GM18505 (cell line): Measurements from ENCODE around the gene PVALB.
A peak's percentile ranks its signal among the peaks of the same experiment; 100 is the strongest.

Experiments used
- ATAC-seq: cut with Tn5 transposase; IDR thresholded peaks from one replicate; pipeline ENCODE4 v1.9.1; 2021; ENCODE audit not compliant: unreplicated experiment
- POLR2A ChIP-seq: IDR thresholded peaks from 4 replicates; pipeline ENCODE4 v1.6.1; 2011; ENCODE audit warnings: borderline replicate concordance; ENCODE audit not compliant: insufficient read depth, insufficient read length; ENCODE audit errors: extremely low read depth

Gene PVALB

DNA sequence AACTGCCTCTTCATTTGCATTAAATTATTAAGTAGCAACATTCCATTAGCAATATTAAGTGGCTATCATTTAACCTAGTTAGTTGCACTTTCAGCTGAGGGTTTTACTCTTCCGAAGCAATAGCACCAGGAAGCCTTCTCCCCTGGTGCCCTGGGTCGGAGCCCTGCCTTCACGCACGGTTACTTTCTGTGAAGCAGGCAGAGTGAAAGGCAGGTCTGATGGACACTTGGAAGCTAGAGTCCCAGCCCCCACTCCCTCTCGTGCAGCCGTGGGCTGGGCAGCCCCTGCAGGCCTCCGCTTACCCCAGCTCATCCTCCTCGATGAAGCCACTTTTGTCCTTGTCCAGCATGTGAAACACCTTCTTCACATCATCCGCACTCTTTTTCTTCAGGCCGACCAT is 2.0 kb downstream of the PVALB start:
- TF ChIP-seq POLR2A = no peak
- no peak for ATAC-seq

DNA sequence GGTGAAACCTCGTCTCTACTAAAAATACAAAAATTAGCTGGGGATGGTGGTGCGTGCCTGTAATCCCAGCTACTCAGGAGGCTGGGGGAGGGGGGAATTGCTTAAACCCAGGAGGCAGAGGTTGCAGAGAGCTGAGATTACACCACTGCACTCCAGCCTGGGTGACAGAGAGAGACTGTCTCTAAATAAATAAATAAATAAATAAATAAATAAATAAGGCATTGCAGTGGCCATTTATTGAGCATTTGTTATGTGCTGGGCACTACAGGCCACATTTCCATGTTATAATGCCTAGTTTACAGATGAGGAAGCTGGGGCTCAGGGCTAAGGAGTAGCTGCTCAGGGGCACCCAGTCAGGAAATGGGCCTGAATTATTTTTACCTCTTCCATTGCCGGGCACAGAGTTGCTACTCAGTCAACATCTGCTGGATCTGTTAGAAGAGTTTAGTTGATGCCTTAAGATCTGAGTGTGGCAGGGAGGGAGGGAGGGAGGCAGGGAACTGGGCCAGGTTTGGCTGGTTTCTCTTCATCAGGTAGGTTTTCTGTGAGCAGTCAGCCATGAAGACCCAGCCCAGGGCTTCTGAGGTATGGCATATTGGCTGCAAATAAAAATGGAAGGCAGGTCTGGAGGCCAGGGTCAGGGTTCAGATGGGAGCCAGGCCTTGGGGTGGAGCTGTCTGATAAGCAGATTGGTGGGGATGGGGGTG is 5.6 kb downstream of the PVALB start:
- no peak for ATAC-seq
- no peak for TF ChIP-seq POLR2A

DNA sequence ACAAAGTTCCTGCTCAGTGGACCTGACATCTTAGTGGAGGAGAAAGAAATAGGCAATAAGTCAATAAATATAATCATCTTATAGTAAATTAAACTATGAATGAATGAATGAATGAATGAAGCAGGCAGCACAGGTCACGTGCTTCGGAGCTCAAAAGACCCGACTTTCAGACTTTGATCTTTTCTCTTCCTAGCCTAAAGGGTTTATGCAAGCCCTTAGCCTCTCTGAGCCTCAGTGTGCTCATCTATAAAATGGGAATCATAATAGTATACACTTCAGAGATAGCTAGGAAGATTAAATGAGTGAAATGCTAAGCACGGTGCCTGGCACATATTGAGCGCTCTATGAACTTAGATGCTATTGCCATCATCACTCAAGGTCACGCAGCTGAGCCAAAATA is 7.5 kb downstream of the PVALB start:
- no peak for TF ChIP-seq POLR2A
- no peak for ATAC-seq

DNA sequence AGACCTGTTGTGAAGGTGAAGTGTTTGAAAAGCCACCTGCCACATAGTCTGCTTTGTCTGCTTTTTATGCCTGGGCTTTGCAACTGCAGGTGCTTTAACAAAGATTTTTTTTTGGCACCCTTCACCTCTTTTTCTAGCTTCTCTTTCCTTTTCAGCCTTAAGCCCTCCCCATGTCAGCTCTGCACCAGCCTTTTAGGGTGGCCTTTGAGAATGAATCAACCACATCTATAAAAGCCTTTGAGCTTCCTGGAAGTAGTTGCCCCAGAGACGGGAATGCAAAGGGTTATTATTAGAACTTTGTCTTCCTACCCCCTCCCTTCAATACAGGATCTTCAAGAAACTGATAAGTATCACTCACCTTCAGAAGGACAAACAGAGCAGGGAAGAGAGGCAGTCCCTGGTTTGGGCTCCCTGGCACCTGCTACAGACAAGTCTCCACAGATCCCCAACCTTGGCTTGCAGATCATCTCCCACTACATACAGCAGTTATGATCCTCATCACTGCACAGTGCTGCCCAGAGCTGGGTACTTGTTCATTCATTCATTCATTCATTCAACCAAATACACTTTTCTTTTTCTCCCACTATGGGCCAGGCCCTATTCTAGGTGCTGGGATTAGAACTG is 8.0 kb downstream of the PVALB start:
- no peak for TF ChIP-seq POLR2A
- no peak for ATAC-seq

DNA sequence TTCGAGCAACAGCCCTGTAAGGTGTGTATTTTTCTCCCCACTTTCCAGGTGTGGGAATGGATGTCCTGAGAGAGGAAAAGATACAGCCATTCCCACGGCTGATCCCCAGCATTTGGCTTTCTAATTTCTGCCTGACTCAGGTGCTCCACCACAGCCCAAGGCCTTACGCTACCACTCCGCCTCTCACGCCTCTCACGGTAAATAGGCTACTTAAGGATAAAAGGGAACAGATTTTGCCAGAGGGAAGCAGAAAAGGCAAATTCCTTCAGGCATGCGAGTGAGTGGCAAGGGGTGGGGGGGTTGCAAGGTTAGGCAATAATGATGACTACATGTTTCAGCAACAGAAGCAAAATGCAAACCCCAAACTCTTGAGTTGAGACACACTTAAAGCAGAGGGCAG is 9.2 kb downstream of the PVALB start:
- no peak for ATAC-seq
- no peak for TF ChIP-seq POLR2A

DNA sequence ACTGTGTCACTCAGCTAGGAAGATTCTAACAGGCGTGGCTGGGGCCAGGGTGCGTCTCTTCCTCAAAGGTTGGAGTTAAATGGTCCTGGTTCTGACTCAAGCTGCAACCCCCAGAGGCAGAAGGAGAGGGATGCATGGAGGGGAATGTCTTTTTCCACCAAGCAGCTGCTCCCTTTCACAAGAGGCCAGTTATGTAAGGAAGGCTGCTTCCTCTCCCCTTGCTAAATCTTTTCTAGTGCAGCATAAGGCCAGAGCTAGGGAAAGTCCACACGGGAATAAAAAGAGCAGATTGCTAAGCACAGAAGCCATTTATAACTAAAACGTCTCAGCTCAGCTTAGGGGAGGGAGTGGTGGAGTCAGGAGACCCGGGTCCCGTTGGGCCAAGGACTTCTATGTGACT is 10.0 kb downstream of the PVALB start:
- no peak for TF ChIP-seq POLR2A
- no peak for ATAC-seq

DNA sequence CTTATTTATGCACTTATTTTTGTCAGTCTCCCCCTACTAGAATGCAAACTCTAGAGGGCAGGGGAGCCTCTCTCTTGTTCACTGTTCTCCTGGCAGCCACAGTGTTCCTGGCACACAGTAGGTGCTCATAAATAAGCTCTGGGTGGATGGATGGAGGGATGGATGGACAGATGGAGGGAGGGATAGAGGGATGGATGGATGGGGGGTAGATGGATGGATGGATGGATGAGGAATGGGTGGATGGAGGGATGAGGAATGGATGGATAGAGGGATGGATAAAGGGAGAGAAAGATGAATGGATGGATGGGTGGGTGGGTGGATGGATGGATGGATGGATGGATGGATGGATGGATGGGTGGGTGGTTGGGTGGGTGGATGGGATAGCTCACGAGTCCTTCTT is 13.5 kb downstream of the PVALB start:
- TF ChIP-seq POLR2A = no peak
- ATAC-seq = no peak

DNA sequence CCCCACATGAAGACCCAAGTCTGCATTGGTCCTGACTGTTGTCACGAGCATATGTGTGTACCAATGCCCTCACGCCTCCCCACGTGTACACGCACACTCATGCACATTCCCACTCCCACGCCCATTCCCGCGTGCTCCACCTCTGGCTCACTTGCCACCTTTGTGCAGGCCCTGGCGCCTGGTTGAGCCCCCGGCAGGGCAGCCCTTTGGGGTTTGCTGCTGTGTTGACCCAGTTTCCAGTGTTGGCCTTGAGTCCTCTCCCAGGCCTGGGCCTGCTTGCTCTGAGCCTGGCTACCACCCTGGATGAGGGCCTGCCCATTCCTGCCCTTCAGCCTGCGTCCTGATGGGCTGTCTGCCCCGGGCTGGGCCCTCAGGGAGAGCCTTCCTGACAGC is 18.2 kb downstream of the PVALB start:
- TF ChIP-seq POLR2A = no peak
- no peak for ATAC-seq

DNA sequence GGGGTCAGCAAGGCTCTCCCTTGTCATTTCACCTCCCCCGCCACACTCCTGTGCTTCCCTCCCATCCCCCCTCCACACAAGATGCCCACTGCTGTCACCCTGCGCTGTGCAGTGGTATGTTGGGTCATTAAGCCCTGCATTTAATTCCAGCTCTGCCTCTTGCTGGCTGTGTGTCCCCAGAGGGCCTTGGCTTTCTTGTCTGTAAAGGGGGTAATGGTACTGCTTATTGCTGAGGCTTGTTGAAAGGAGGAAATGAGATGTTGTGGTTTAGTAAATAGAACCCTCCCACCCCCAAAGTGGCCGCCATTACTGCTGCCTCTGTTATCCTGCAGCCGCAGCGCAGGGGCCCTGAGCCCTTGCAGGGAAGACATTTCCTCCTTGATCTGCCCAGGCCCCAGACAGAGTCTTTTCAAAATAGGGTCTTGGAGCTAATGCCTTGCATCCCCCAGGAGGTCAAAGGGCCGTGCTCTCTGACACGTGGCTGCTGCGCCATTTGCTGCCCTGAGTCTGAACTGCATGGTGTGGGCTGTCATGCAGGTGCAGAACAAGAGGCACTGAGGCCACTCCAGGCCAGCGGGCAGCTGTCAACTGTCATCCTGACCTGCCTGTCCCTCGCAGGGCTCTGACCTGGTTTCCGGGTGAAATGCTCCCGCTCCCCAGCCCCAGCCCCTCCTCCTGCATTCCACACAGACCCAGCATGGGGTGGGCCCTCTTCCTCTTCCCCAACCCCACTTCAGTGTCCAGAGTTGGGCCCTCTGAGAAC is 18.7 kb downstream of the PVALB start:
- TF ChIP-seq POLR2A = no peak
- ATAC-seq = no peak

DNA sequence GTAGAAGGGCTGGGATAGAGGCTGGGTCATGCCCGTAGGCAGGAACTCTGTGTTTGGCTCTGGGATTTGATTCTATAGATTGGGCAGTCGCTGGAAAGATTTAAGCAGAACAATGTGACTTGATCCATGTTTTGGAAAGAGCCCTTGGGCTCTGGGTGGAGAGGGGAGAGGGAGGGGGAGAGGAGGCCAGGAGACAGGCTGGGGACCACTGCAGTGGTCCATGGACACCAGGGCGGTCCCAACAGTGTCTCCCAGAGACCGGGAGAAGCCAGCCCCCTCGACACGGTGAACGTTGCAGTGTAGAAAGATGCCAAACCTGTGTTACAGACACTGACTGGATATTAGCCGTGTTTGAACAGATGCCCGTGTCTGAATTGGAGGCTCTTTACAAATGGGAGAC is 19.5 kb downstream of the PVALB start:
- TF ChIP-seq POLR2A = no peak
- no peak for ATAC-seq

DNA sequence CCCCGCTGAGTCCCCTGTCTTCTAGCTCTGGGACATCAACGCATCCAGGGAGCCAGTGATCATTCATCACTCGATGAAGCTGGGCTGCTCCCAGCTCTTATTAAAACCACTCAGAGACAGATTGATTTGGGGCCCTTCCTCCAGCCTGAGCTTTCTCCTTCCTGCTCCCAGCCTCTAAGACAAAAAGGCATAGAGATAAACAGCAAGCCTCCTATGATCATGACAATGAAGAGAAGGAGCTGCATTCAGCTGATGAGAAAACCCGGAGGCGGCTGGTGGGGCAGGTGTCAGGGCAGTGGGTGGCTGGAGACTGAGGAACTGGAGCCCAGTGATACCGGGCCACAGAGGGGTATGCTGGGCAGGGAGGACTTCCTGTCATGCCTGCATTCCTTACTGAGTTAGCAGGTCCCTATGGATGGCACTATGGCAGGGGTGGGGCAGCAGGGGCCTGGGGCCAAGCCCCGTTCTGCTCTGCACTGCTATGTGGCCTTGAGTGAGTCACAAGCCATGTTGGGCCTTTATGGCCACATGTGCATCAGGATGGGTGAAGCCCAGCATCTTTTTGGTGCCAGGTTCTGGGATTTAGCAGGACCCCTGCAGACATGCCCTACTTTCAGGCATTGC is 20.2 kb downstream of the PVALB start:
- no peak for TF ChIP-seq POLR2A

DNA sequence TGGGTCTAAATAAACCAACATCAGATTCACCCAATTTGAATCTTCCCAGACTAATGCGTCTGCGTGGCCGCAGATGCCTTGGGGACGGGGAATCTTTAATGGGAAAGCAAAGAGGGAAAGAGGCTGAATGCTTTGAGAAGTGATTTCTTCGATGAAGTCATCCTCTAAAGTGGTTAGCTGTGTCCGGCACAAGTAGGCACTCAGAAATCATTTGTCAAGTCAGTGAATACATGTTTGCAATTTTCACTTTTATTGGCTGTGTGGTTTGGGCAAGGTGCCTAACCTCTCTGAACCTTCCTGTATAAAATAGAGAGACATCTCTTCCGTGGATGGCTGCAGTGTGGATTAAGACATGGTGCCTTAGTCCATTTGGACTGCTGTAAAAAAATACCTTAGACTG is 21.2 kb downstream of the PVALB start:
- no peak for TF ChIP-seq POLR2A
- ATAC-seq = no peak

More for the DNA sequence above, 20.2 kb downstream of the PVALB start:
- ATAC-seq = no peak

DNA sequence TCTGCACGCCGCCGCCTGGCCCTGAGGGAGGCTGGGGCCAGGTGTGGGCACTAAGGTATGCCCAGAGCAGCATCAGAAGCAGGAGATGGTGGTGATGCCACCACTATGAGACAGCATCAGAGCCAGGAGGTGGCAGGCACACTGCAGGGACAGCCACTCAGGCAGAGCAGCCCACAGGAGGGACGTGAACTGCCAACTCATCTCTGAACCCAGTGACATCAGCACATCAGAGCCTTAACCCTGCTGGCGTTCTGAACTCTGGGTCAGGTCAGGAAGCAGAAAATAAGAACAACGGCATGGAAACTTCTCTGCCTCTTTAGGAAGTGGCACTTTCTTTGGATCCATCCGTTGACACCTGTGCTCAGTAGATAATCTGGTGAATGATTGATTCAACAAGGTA is 26.2 kb downstream of the PVALB start:
- no peak for TF ChIP-seq POLR2A
- ATAC-seq = peak; percentile 52
